CD4-positive, alpha-beta T cell treated with Interleukin-17A for 4 hours (primary cell): ENCODE data around the gene CPM.
"Not testable (repeated sequence)": the region's sequence is repeated elsewhere in the genome, so short reads cannot be mapped to it uniquely, and the experiment has no call there.

ENCODE experiments used
- DNase-seq: peaks from one replicate; pipeline ENCODE4 v3.0.0-alpha.2; 2020; ENCODE audit warnings: mixed read lengths

Gene CPM

GRCh38 chr12:68804657-68805591 is 128.0 kb downstream of the CPM start:
- DNase-seq: no peak

GRCh38 chr12:68803948-68804656 is 128.9 kb downstream of the CPM start:
- DNase-seq: no peak

- not testable (repeated sequence) for DNase-seq
Observed at GRCh38 chr12:68802911-68803651, 129.9 kb downstream of the CPM start.

- DNase-seq: not testable (repeated sequence)
Observed at GRCh38 chr12:68802372-68802745, 130.6 kb downstream of the CPM start.
